Naive thymus-derived CD4-positive, alpha-beta T cell (primary cell): ENCODE results near the gene DEPDC1. TPM values are rescaled to one million over a fixed set of nuclear protein-coding genes. Genes with fewer than 3 reads are reported as not detected.

Experiments
- ATAC-seq: fragments of 150-1000 bp; cut with Tn5 transposase; 2 replicates; pipeline ENCODE4 v1.10.0; 2021; ENCODE audit warnings: mild to moderate bottlenecking, moderate library complexity
- CTCF ChIA-PET: fragments of 350-600 bp; sonication (Branson Sonifier 250); formaldehyde crosslinking; loops from one replicate; lab custom pipeline; 2021; ENCODE audit warnings: antibody characterized with exemption; lab: Charles Lee
- POLR2A ChIA-PET: fragments of 350-600 bp; sonication (Branson Sonifier 250); formaldehyde crosslinking; loops from one replicate; lab custom pipeline; 2021; ENCODE audit warnings: antibody characterized with exemption, inconsistent platforms; lab: Charles Lee
- DNase-seq, 9 donors: peaks; one replicate each; pipeline versions ENCODE4 v3.0.0 to v3.0.0-alpha.2; 2020 to 2022; ENCODE audit warnings: mixed read lengths in 1 of 9
- H3K27ac ChIP-seq: one replicate; pipeline ENCODE4 v1.7.0; 2013; ENCODE audit warnings: mild to moderate bottlenecking, low read depth, low read length, moderate library complexity
- H3K27me3 ChIP-seq, 2 donors: one replicate each; pipeline ENCODE4 v1.7.0; 2013; ENCODE audit warnings: low read length in 2 of 2, mild to moderate bottlenecking in 2 of 2, moderate library complexity in 2 of 2; ENCODE audit not compliant: control insufficient read depth in 2 of 2, insufficient read depth in 2 of 2
- H3K36me3 ChIP-seq, 3 experiments: 1 replicate in 2 of 3; 2 replicates in 1 of 3; pipeline ENCODE4 v1.7.0; 2013; ENCODE audit warnings: low read length in 3 of 3, mild to moderate bottlenecking in 3 of 3, moderate library complexity in 1 of 3; ENCODE audit not compliant: insufficient read depth in 3 of 3, control insufficient read depth in 2 of 3
- H3K4me1 ChIP-seq, 2 donors: one replicate each; pipeline ENCODE4 v1.7.0; 2013; ENCODE audit warnings: low read length in 2 of 2, mild to moderate bottlenecking in 2 of 2, moderate library complexity in 1 of 2; ENCODE audit not compliant: control insufficient read depth in 2 of 2, insufficient read depth in 2 of 2
- H3K4me3 ChIP-seq: 2 replicates; pipeline ENCODE4 v1.7.0; 2013; ENCODE audit warnings: mild to moderate bottlenecking, low read length
- H3K9me3 ChIP-seq, 3 experiments: 1 replicate in 2 of 3; 2 replicates in 1 of 3; pipeline ENCODE4 v1.7.0; 2013; ENCODE audit warnings: low read length in 3 of 3; ENCODE audit not compliant: control insufficient read depth in 2 of 3
- H3K27ac Mint-ChIP-seq, 9 donors: one replicate each; pipeline ENCODE4 v1.8.0; 2020 to 2022; ENCODE audit warnings: mixed read lengths in 9 of 9, mild to moderate bottlenecking in 8 of 9, moderate library complexity in 5 of 9, inconsistent platforms in 2 of 9
- H3K27me3 Mint-ChIP-seq, 5 donors: one replicate each; pipeline ENCODE4 v1.8.0; 2021 to 2022; ENCODE audit warnings: mixed read lengths in 5 of 5, mild to moderate bottlenecking in 1 of 5
- H3K36me3 Mint-ChIP-seq, 5 donors: one replicate each; pipeline ENCODE4 v1.8.0; 2020 to 2022; ENCODE audit warnings: mixed read lengths in 5 of 5, mild to moderate bottlenecking in 3 of 5, inconsistent platforms in 1 of 5
- H3K4me1 Mint-ChIP-seq, 7 donors: one replicate each; pipeline ENCODE4 v1.8.0; 2020 to 2022; ENCODE audit warnings: mixed read lengths in 7 of 7, mild to moderate bottlenecking in 3 of 7, inconsistent platforms in 1 of 7
- H3K4me3 Mint-ChIP-seq, 10 donors: one replicate each; pipeline ENCODE4 v1.8.0; 2020 to 2022; ENCODE audit warnings: mild to moderate bottlenecking in 10 of 10, mixed read lengths in 10 of 10, moderate library complexity in 6 of 10, inconsistent platforms in 2 of 10
- H3K9me3 Mint-ChIP-seq, 11 donors: one replicate each; pipeline ENCODE4 v1.8.0; 2020 to 2022; ENCODE audit warnings: mixed read lengths in 11 of 11, mild to moderate bottlenecking in 4 of 11, inconsistent platforms in 1 of 11, moderate library complexity in 1 of 11
- intact Hi-C, 2 donors: fragments of 100-400 bp; cut with micrococcal nuclease; formaldehyde crosslinking; loops; one replicate each; pipeline ENCODE4 v1.15.1; 2023
- polyA plus RNA-seq, 2 donors: library from polyadenylated mRNA; unstranded; fragments of 300-500 nt; fragmentation: Illumina TruSeq; gene quantifications; one replicate each; pipeline ENCODE4 v1.2.3, GENCODE V29; 2021
- total RNA-seq, 6 experiments: library from RNA in 5 of 6; stranded (reverse) in 5 of 6; gene quantifications; 1 replicate in 5 of 6; 2 replicates in 1 of 6; pipeline ENCODE4 v1.2.3 and lab custom pipeline; 2021 to 2026

Gene DEPDC1
- total and polyA plus RNA-seq, 7 experiments from 2014 or later = 0.13 to 12.6 (median 0.24) TPM; not detected in 4

- Histone ChIP-seq H3K9me3 (no peaks in the 10 kb centered on the region), H3K4me1 (no peaks in the 10 kb centered on the region), H3K4me3 (no peak overlapping the region), H3K27ac (no peak overlapping the region), H3K27me3 (peaks cover 0 to 3% of the 10 kb centered on the region in 2 donors), H3K36me3 (no peaks in the 10 kb centered on the region)
- H3K4me3 Mint-ChIP-seq = no peak overlapping the region
- peaks cover 0 to 7% (median 0%) of the 10 kb centered on the region in 5 donors for H3K27me3 Mint-ChIP-seq
- no peaks in the 10 kb centered on the region for H3K4me1 Mint-ChIP-seq
- intact Hi-C loops = no loop called here
- ATAC-seq = peak; percentile 47
- POLR2A ChIA-PET = no interaction called here
- H3K27ac Mint-ChIP-seq = no peak overlapping the region
- CTCF ChIA-PET = no interaction called here
- H3K36me3 Mint-ChIP-seq = no peaks in the 10 kb centered on the region
- no peak for DNase-seq
- peaks cover 0 to 2% (median 0%) of the 10 kb centered on the region in 11 donors for H3K9me3 Mint-ChIP-seq
Measured at GRCh38 chr1:68429233-68429808, 67.6 kb downstream of the DEPDC1 start.

GRCh38 chr1:68426594-68426993 lies 70.3 kb downstream of the DEPDC1 start:
- intact Hi-C loops = no loop called here
- H3K9me3 Mint-ChIP-seq = peaks cover 0 to 3% (median 0%) of the 10 kb centered on the region in 11 donors
- no peaks in the 10 kb centered on the region for H3K4me1 ChIP-seq
- peaks cover 0 to 7% (median 0%) of the 10 kb centered on the region in 5 donors for H3K27me3 Mint-ChIP-seq
- no peaks in the 10 kb centered on the region for H3K4me1 Mint-ChIP-seq
- no peak for ATAC-seq
- H3K4me3 ChIP-seq = no peak overlapping the region
- H3K27ac Mint-ChIP-seq = no peak overlapping the region
- no peak overlapping the region for H3K27ac ChIP-seq
- no peak overlapping the region for H3K4me3 Mint-ChIP-seq
- ChIA-PET POLR2A (interaction anchor here (0.6 kb wide), 1 partner anchor 455 kb away, joined by 5 read pairs; no protein-coding TSS in a partner anchor), CTCF (no interaction called here)
- peaks cover 0 to 3% of the 10 kb centered on the region in 2 donors for H3K27me3 ChIP-seq
- H3K36me3 Mint-ChIP-seq = no peaks in the 10 kb centered on the region
- H3K9me3 ChIP-seq = no peaks in the 10 kb centered on the region
- no peak for DNase-seq
- no peaks in the 10 kb centered on the region for H3K36me3 ChIP-seq

Other genes with a start within 250 kb of the DEPDC1 start
- gene RPE65, start 47.1 kb downstream of the DEPDC1 start, total RNA-seq = not detected
- gene RPE65, start 47.1 kb downstream of the DEPDC1 start, polyA plus RNA-seq = not detected